ENCODE results near the gene CENPF.

Gene CENPF

DNA sequence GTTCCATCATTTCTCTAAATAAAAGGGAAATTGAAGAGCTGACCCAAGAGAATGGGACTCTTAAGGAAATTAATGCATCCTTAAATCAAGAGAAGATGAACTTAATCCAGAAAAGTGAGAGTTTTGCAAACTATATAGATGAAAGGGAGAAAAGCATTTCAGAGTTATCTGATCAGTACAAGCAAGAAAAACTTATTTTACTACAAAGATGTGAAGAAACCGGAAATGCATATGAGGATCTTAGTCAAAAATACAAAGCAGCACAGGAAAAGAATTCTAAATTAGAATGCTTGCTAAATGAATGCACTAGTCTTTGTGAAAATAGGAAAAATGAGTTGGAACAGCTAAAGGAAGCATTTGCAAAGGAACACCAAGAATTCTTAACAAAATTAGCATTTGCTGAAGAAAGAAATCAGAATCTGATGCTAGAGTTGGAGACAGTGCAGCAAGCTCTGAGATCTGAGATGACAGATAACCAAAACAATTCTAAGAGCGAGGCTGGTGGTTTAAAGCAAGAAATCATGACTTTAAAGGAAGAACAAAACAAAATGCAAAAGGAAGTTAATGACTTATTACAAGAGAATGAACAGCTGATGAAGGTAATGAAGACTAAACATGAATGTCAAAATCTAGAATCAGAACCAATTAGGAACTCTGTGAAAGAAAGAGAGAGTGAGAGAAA lies 38.4 kb downstream of the CENPF start:
- ChIA-PET POLR2A (no interaction called here), CTCF (no interaction called here)
- TF ChIP-seq ZNF384 (IDR thresholded peaks at IDR 0.05), result no peak
- TF ChIP-seq HDGF (IDR thresholded peaks at IDR 0.05; ENCODE audit: borderline replicate concordance), result no peak
- TF ChIP-seq FOXK2 (IDR thresholded peaks at IDR 0.05), result no peak
- TF ChIP-seq SP1 (IDR thresholded peaks at IDR 0.05), result no peak
- no peak for TF ChIP-seq CTBP1 (IDR thresholded peaks at IDR 0.05; ENCODE audit: borderline replicate concordance)
- TF ChIP-seq L3MBTL2 (conservative IDR thresholded peaks at IDR 0.05), result no peak
- TF ChIP-seq SUZ12 (IDR thresholded peaks at IDR 0.05), result no peak
- TF ChIP-seq, protein P1, sequence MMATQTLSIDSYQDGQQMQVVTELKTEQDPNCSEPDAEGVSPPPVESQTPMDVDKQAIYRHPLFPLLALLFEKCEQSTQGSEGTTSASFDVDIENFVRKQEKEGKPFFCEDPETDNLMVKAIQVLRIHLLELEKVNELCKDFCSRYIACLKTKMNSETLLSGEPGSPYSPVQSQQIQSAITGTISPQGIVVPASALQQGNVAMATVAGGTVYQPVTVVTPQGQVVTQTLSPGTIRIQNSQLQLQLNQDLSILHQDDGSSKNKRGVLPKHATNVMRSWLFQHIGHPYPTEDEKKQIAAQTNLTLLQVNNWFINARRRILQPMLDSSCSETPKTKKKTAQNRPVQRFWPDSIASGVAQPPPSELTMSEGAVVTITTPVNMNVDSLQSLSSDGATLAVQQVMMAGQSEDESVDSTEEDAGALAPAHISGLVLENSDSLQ (IDR thresholded peaks at IDR 0.05), result no peak
- TF ChIP-seq TARDBP (IDR thresholded peaks at IDR 0.05), result no peak
- TF ChIP-seq ARNT (IDR thresholded peaks at IDR 0.05), result no peak
- no peak for TF ChIP-seq FOXA1 (IDR thresholded peaks at IDR 0.05)
- no peak for TF ChIP-seq NFRKB (IDR thresholded peaks at IDR 0.05)
- TF ChIP-seq ELF4 (IDR thresholded peaks at IDR 0.05), result no peak
- DNase-seq (ENCODE audit: extremely low spot score), result no peak

DNA sequence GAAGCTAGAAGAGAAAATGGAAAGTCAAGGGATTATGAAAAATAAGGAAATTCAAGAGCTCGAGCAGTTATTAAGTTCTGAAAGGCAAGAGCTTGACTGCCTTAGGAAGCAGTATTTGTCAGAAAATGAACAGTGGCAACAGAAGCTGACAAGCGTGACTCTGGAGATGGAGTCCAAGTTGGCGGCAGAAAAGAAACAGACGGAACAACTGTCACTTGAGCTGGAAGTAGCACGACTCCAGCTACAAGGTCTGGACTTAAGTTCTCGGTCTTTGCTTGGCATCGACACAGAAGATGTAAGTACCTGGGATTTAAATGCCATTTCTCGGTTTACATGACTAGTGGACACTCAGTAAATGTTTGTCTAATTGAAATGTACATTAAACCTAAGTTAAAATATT lies 40.0 kb downstream of the CENPF start:
- POLR2A ChIA-PET, result no interaction called here
- CTCF ChIA-PET, result no interaction called here
- TF ChIP-seq TARDBP (IDR thresholded peaks at IDR 0.05) (no peak), L3MBTL2 (conservative IDR thresholded peaks at IDR 0.05) (no peak), CTBP1 (IDR thresholded peaks at IDR 0.05; ENCODE audit: borderline replicate concordance) (no peak), BHLHE40 (IDR thresholded peaks at IDR 0.05; ENCODE audit: borderline replicate concordance) (no peak), ZNF384 (IDR thresholded peaks at IDR 0.05) (no peak), ELF4 (IDR thresholded peaks at IDR 0.05) (no peak)
- TF ChIP-seq, protein P1 (IDR thresholded peaks at IDR 0.05), result no peak
- DNase-seq (ENCODE audit: extremely low spot score), result no peak

DNA sequence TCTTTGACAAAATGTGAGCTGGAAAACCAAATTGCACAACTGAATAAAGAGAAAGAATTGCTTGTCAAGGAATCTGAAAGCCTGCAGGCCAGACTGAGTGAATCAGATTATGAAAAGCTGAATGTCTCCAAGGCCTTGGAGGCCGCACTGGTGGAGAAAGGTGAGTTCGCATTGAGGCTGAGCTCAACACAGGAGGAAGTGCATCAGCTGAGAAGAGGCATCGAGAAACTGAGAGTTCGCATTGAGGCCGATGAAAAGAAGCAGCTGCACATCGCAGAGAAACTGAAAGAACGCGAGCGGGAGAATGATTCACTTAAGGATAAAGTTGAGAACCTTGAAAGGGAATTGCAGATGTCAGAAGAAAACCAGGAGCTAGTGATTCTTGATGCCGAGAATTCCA lies 42.7 kb downstream of the CENPF start:
- TF ChIP-seq CTBP1 (IDR thresholded peaks at IDR 0.05; ENCODE audit: borderline replicate concordance) (no peak), ZNF384 (IDR thresholded peaks at IDR 0.05) (no peak), LEF1 (IDR thresholded peaks at IDR 0.05; ENCODE audit: borderline replicate concordance) (no peak), HDGF (IDR thresholded peaks at IDR 0.05; ENCODE audit: borderline replicate concordance) (no peak), L3MBTL2 (conservative IDR thresholded peaks at IDR 0.05) (no peak), SUZ12 (IDR thresholded peaks at IDR 0.05) (no peak), SP1 (IDR thresholded peaks at IDR 0.05) (no peak), FOXA1 (IDR thresholded peaks at IDR 0.05) (no peak), ARNT (IDR thresholded peaks at IDR 0.05) (no peak), FOXM1 (IDR thresholded peaks at IDR 0.05; ENCODE audit: borderline replicate concordance) (no peak)
- ChIA-PET POLR2A (no interaction called here), CTCF (interaction anchor here (0.6 kb wide), 1 partner anchor 1228 kb away, joined by 3 read pairs; no protein-coding TSS in a partner anchor)
- DNase-seq (ENCODE audit: extremely low spot score), result no peak

DNA sequence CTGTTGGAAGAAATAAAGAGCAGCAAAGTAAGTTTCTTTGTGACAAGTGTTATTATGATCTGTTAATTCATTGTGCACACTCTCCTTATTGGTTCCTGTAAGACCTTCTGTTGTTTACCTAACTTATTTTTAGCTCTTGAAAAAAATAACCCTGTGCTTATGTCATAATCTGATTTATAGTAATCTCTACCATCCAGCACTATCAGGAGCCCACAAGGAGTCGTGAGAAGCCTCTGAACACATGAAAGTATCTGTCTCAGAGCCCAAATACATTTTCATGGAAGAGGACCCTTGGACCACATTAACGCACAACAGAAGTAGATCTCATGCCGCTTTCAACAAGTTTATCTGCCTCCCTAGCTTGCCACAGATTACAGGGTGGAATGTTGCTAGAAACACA lies 45.8 kb downstream of the CENPF start:
- DNase-seq (ENCODE audit: extremely low spot score), result no peak
- ChIA-PET CTCF (interaction anchor here (0.6 kb wide), 1 partner anchor 20 kb away, joined by 3 read pairs; no protein-coding TSS in a partner anchor), POLR2A (no interaction called here)
- TF ChIP-seq FOXA1 (IDR thresholded peaks at IDR 0.05) (no peak), ELF4 (IDR thresholded peaks at IDR 0.05) (no peak), TARDBP (IDR thresholded peaks at IDR 0.05) (no peak), ARNT (IDR thresholded peaks at IDR 0.05) (no peak), FOXM1 (IDR thresholded peaks at IDR 0.05; ENCODE audit: borderline replicate concordance) (no peak), SUZ12 (IDR thresholded peaks at IDR 0.05) (no peak), ZNF384 (IDR thresholded peaks at IDR 0.05) (no peak), SP1 (IDR thresholded peaks at IDR 0.05) (no peak), CTBP1 (IDR thresholded peaks at IDR 0.05; ENCODE audit: borderline replicate concordance) (no peak)
- TF ChIP-seq, protein P1 (IDR thresholded peaks at IDR 0.05), result no peak

DNA sequence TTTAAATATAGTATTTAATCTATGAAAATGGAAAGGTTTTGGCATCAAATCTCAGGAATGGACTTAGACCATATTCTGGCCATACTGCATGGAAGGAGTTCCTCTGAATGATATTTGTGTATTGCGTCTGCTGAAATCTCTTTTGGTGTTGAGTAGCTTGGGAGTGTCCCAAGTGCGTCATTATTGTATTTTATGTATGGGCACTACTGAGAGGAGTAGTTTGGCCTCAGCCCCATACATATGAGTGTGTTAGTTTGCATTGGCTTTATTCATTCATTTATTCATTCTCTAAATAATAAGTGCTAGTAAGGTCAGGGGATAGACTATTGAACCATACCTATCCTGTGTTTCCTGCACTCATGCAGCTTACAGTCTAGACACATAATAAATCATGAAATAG lies 46.6 kb downstream of the CENPF start:
- CTCF ChIA-PET, result no interaction called here
- TF ChIP-seq, protein P1 (IDR thresholded peaks at IDR 0.05), result no peak
- TF ChIP-seq NFRKB (IDR thresholded peaks at IDR 0.05) (no peak), HDGF (IDR thresholded peaks at IDR 0.05; ENCODE audit: borderline replicate concordance) (no peak), CTBP1 (IDR thresholded peaks at IDR 0.05; ENCODE audit: borderline replicate concordance) (no peak), LEF1 (IDR thresholded peaks at IDR 0.05; ENCODE audit: borderline replicate concordance) (no peak), TARDBP (IDR thresholded peaks at IDR 0.05) (no peak), SP1 (IDR thresholded peaks at IDR 0.05) (no peak), L3MBTL2 (conservative IDR thresholded peaks at IDR 0.05) (no peak), FOXK2 (IDR thresholded peaks at IDR 0.05) (no peak), ARNT (IDR thresholded peaks at IDR 0.05) (no peak)
- no peak for DNase-seq (ENCODE audit: extremely low spot score)
- POLR2A ChIA-PET, result no interaction called here

DNA sequence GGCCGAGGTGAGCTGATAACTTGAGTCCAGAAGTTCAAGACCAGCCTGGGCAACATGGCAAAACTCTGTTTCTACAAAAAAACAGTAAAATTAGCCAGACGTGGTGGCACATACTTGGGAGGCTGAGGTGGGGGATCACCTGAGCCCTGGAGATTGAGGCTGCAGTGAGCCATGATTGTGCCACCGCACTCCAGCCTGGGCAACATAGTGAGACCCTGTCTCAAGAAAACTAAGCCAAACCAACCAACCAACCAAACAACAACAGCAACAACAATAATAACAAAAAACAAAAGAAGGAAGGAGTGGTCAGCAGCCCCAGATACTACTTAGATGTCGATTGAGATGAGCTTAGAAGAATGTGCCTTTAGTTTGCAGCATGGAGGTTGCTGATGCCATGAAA lies 47.7 kb downstream of the CENPF start:
- DNase-seq (ENCODE audit: extremely low spot score), result no peak
- CTCF ChIA-PET, result no interaction called here
- no peak for TF ChIP-seq FOXM1 (IDR thresholded peaks at IDR 0.05; ENCODE audit: borderline replicate concordance)
- TF ChIP-seq, protein P1 (IDR thresholded peaks at IDR 0.05), result no peak
- TF ChIP-seq SUZ12 (IDR thresholded peaks at IDR 0.05), result no peak
- TF ChIP-seq BHLHE40 (IDR thresholded peaks at IDR 0.05; ENCODE audit: borderline replicate concordance), result no peak
- no peak for TF ChIP-seq TARDBP (IDR thresholded peaks at IDR 0.05)
- TF ChIP-seq LEF1 (IDR thresholded peaks at IDR 0.05; ENCODE audit: borderline replicate concordance), result no peak
- no peak for TF ChIP-seq L3MBTL2 (conservative IDR thresholded peaks at IDR 0.05)
- TF ChIP-seq ZNF384 (IDR thresholded peaks at IDR 0.05), result no peak
- no peak for TF ChIP-seq CTBP1 (IDR thresholded peaks at IDR 0.05; ENCODE audit: borderline replicate concordance)
- no peak for TF ChIP-seq FOXA1 (IDR thresholded peaks at IDR 0.05)
- TF ChIP-seq NFRKB (IDR thresholded peaks at IDR 0.05), result no peak
- TF ChIP-seq ELF4 (IDR thresholded peaks at IDR 0.05), result no peak
- TF ChIP-seq SP1 (IDR thresholded peaks at IDR 0.05), result no peak
- no peak for TF ChIP-seq ARNT (IDR thresholded peaks at IDR 0.05)
- no peak for TF ChIP-seq FOXK2 (IDR thresholded peaks at IDR 0.05)
- TF ChIP-seq HDGF (IDR thresholded peaks at IDR 0.05; ENCODE audit: borderline replicate concordance), result no peak
- POLR2A ChIA-PET, result no interaction called here
